Ishikawa (cell line): ENCODE results near the gene SYMPK.

Source experiments
- CEBPB ChIP-seq: IDR thresholded peaks from 2 replicates; pipeline ENCODE4 v1.6.1; 2012
- CREB1 ChIP-seq: IDR thresholded peaks from 2 replicates; pipeline ENCODE4 v1.6.1; 2012; ENCODE audit warnings: low read depth
- EGR1 ChIP-seq: IDR thresholded peaks from 2 replicates; pipeline ENCODE4 v1.6.1; 2012
- EP300 ChIP-seq: IDR thresholded peaks from 2 replicates; pipeline ENCODE4 v1.6.1; 2012; ENCODE audit warnings: borderline replicate concordance
- FOXM1 ChIP-seq: IDR thresholded peaks from 2 replicates; pipeline ENCODE4 v1.6.1; 2012; ENCODE audit warnings: low read depth, borderline replicate concordance
- NFIC ChIP-seq: IDR thresholded peaks from 2 replicates; pipeline ENCODE4 v1.6.1; 2012
- RAD21 ChIP-seq: IDR thresholded peaks from 2 replicates; pipeline ENCODE4 v1.6.1; 2012; ENCODE audit warnings: low read depth
- TAF1 ChIP-seq: IDR thresholded peaks from 2 replicates; pipeline ENCODE4 v1.6.1; 2012; ENCODE audit warnings: low read depth, mild to moderate bottlenecking
- TCF12 ChIP-seq: IDR thresholded peaks from 2 replicates; pipeline ENCODE4 v1.6.1; 2012; ENCODE audit warnings: low read depth
- TEAD4 ChIP-seq: IDR thresholded peaks from 2 replicates; pipeline ENCODE4 v1.6.1; 2012
- YY1 ChIP-seq: IDR thresholded peaks from 2 replicates; pipeline ENCODE4 v1.6.1; 2012; ENCODE audit warnings: low read depth
- ZBTB7A ChIP-seq: IDR thresholded peaks from 2 replicates; pipeline ENCODE4 v1.6.1; 2012; ENCODE audit warnings: low read depth
- TF ChIP-seq, protein P1 (sequence below): IDR thresholded peaks from 2 replicates; pipeline ENCODE4 v1.6.1; 2012
- TF ChIP-seq, protein P2 (sequence below): IDR thresholded peaks from 2 replicates; pipeline ENCODE4 v1.6.1; 2012; ENCODE audit warnings: low read depth, mild to moderate bottlenecking
- TF ChIP-seq, protein P3 (sequence below): IDR thresholded peaks from 2 replicates; pipeline ENCODE4 v1.6.1; 2012

The SYMPK gene

DNA sequence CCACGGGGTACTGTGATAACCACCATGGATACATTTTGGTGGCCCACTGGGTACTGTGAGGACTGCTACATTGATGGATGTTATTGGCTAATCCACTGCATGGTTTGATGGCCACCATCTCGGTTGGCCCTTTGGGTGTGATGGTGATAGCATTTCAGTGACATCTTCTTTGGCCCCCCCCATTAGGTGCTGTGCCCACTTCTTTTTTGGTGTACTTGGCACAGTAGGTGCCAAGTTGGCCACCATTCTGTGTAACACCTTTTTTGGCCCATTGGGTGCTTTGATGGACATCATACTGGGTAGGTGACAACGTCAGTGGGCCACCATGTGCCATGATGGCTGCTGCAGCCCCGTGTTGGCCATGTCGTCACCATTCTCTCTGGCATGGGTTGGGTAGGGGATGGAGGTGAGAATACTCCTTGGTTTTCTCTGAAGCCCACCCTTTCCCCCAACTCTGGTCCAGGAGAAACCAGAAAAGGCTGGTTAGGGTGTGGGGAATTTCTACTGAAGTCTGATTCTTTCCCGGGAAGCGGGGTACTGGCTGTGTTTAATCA, 10.3 kb upstream of the SYMPK start:
- TF ChIP-seq TEAD4 (no peak), FOXM1 (no peak), CREB1 (no peak), EGR1 (no peak), NFIC (no peak), CEBPB (no peak), RAD21 (no peak), ZBTB7A (no peak), TCF12 (no peak), YY1 (no peak), TAF1 (no peak), EP300 (no peak)
- TF ChIP-seq, protein P1, sequence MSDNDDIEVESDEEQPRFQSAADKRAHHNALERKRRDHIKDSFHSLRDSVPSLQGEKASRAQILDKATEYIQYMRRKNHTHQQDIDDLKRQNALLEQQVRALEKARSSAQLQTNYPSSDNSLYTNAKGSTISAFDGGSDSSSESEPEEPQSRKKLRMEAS: no peak
- TF ChIP-seq, protein P2, sequence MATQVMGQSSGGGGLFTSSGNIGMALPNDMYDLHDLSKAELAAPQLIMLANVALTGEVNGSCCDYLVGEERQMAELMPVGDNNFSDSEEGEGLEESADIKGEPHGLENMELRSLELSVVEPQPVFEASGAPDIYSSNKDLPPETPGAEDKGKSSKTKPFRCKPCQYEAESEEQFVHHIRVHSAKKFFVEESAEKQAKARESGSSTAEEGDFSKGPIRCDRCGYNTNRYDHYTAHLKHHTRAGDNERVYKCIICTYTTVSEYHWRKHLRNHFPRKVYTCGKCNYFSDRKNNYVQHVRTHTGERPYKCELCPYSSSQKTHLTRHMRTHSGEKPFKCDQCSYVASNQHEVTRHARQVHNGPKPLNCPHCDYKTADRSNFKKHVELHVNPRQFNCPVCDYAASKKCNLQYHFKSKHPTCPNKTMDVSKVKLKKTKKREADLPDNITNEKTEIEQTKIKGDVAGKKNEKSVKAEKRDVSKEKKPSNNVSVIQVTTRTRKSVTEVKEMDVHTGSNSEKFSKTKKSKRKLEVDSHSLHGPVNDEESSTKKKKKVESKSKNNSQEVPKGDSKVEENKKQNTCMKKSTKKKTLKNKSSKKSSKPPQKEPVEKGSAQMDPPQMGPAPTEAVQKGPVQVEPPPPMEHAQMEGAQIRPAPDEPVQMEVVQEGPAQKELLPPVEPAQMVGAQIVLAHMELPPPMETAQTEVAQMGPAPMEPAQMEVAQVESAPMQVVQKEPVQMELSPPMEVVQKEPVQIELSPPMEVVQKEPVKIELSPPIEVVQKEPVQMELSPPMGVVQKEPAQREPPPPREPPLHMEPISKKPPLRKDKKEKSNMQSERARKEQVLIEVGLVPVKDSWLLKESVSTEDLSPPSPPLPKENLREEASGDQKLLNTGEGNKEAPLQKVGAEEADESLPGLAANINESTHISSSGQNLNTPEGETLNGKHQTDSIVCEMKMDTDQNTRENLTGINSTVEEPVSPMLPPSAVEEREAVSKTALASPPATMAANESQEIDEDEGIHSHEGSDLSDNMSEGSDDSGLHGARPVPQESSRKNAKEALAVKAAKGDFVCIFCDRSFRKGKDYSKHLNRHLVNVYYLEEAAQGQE: no peak
- TF ChIP-seq, protein P3, sequence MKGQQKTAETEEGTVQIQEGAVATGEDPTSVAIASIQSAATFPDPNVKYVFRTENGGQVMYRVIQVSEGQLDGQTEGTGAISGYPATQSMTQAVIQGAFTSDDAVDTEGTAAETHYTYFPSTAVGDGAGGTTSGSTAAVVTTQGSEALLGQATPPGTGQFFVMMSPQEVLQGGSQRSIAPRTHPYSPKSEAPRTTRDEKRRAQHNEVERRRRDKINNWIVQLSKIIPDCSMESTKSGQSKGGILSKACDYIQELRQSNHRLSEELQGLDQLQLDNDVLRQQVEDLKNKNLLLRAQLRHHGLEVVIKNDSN: no peak

DNA sequence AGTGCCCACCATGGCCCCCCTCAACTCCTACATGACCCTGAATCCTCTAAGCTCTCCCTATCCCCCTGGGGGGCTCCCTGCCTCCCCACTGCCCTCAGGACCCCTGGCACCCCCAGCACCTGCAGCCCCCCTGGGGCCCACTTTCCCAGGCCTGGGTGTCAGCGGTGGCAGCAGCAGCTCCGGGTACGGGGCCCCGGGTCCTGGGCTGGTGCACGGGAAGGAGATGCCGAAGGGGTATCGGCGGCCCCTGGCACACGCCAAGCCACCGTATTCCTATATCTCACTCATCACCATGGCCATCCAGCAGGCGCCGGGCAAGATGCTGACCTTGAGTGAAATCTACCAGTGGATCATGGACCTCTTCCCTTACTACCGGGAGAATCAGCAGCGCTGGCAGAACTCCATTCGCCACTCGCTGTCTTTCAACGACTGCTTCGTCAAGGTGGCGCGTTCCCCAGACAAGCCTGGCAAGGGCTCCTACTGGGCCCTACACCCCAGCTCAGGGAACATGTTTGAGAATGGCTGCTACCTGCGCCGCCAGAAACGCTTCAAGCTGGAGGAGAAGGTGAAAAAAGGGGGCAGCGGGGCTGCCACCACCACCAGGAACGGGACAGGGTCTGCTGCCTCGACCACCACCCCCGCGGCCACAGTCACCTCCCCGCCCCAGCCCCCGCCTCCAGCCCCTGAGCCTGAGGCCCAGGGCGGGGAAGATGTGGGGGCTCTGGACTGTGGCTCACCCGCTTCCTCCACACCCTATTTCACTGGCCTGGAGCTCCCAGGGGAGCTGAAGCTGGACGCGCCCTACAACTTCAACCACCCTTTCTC, 9.4 kb upstream of the SYMPK start:
- TF ChIP-seq, protein P1: no peak
- TF ChIP-seq EP300 (no peak), TCF12 (no peak), FOXM1 (no peak), RAD21 (no peak), CREB1 (no peak), YY1 (no peak)
- TF ChIP-seq, protein P2: no peak
- TF ChIP-seq, protein P3: no peak

DNA sequence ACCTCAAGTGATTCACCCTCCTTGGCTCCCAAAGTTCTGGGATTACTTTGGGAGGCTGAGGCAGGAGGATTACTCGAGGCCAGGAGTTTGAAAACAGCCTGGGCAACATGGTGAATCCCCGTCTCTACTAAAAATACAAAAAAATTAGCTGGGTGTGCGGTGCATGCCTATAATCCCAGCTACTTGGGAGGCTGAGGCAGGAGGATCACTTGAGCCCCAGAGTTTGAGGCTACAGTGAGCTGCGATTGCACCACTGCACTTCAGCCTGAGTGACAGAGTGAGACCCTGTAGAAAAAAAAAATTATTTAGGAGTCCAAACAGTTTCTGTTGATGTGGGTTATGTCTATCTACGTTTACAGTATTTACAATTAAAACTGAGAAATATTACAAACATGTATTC, 7.9 kb upstream of the SYMPK start:
- TF ChIP-seq, protein P3: no peak
- TF ChIP-seq YY1 (no peak), ZBTB7A (no peak), FOXM1 (no peak), TAF1 (no peak), TCF12 (no peak), NFIC (no peak)

DNA sequence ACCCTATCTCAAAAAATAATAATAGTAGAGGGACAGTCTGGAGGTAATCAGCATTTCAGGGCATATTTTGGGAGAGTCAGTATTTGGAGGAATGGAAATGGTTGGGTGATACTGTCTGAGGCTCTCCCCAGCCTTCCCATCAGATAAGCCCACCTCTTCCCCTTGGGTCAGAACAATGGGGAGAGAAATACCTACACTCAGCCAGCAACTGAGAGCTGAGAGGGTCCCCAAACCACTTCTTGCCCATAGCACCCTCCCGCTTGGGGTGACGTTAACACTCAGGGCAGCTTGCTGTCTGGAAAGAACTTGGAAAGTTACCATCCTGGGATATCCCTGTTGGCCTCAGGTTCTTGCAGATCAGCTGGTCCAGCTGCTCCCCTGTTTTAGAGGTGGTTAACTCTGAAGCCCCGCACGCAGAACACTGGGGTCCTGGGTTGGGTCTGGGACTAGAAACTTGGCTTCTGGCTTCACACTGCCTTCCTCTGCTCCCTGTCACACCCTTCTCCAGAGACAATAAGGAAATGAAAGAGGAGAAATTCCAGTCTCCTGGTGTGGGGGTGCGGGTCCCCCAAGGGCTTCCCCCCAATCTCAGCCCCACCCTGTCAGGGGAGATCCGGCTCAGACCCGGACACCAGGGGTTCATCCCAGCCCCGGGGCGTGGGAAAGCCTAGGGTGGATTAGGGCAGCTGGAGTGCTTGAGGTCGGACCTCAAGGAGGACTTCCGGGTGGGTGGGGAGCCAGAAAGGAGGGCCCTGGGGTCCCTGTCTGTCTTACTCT, 3.6 kb upstream of the SYMPK start:
- TF ChIP-seq, protein P2: no peak
- TF ChIP-seq CEBPB (no peak), TCF12 (no peak), YY1 (no peak), ZBTB7A (no peak), RAD21 (no peak), NFIC (no peak), CREB1 (no peak), TEAD4 (no peak), TAF1 (no peak), EP300 (no peak), FOXM1 (no peak), EGR1 (no peak)
- TF ChIP-seq, protein P3: no peak
- TF ChIP-seq, protein P1: no peak
